Skeletal muscle tissue (tissue), 4 donors: ENCODE measurements around the gene EFCAB11. TPM values are rescaled to one million over a fixed set of nuclear protein-coding genes. Genes with fewer than 3 reads are reported as not detected.

Source experiments
- H3K27ac ChIP-seq: one replicate; pipeline ENCODE4 v1.7.0; 2013; ENCODE audit warnings: mild to moderate bottlenecking, low read depth, low read length, inconsistent platforms
- H3K27me3 ChIP-seq, 3 donors: one replicate each; pipeline ENCODE4 v1.7.0; 2013; ENCODE audit warnings: low read length in 3 of 3; ENCODE audit not compliant: control insufficient read depth in 3 of 3, insufficient read depth in 3 of 3
- H3K36me3 ChIP-seq, 3 donors: one replicate each; pipeline ENCODE4 v1.7.0; 2013; ENCODE audit warnings: low read length in 3 of 3; ENCODE audit not compliant: control insufficient read depth in 3 of 3, insufficient read depth in 3 of 3
- H3K4me1 ChIP-seq, 3 donors: one replicate each; pipeline ENCODE4 v1.7.0; 2013; ENCODE audit warnings: low read length in 3 of 3, mild to moderate bottlenecking in 3 of 3; ENCODE audit not compliant: control insufficient read depth in 3 of 3, insufficient read depth in 3 of 3
- H3K4me3 ChIP-seq, 3 donors: one replicate each; pipeline ENCODE4 v1.7.0; 2013; ENCODE audit warnings: low read length in 3 of 3
- H3K9ac ChIP-seq, 3 donors: one replicate each; pipeline ENCODE4 v1.7.0; 2013; ENCODE audit warnings: low read length in 3 of 3, mild to moderate bottlenecking in 3 of 3, moderate library complexity in 2 of 3, low read depth in 1 of 3
- H3K9me3 ChIP-seq, 3 donors: one replicate each; pipeline ENCODE4 v1.7.0; 2013; ENCODE audit warnings: low read length in 3 of 3; ENCODE audit not compliant: control insufficient read depth in 3 of 3
- total RNA-seq: library from RNA; depleted of rRNA; stranded (reverse); fragments of >200 nt; gene quantifications from one replicate; pipeline ENCODE4 v1.2.3, GENCODE V29; 2014
- donor health status: Osteomylitis.

Gene EFCAB11
- 7.3 TPM for total RNA-seq

- Histone ChIP-seq H3K9me3 (no peaks in the 10 kb centered on the region), H3K4me1 (peaks cover 11 to 32% (median 24%) of the 10 kb centered on the region in 3 donors), H3K27me3 (no peaks in the 10 kb centered on the region), H3K9ac (peak within 1 kb of the TSS; percentile 76 to 80 (median 79)), H3K27ac (peak within 1 kb of the TSS; percentile 90), H3K4me3 (peak within 1 kb of the TSS; percentile 92 to 94 (median 94)), H3K36me3 (no peaks in the 10 kb centered on the region)
Measured at GRCh38 chr14:89954070-89955021, at the start of gene EFCAB11. EFCAB11 (minus strand) TSS chr14:89954730; CDS start chr14:89954660, 70 bp downstream.

GRCh38 chr14:90003526-90004307 is 49.2 kb upstream of the EFCAB11 start:
- Histone ChIP-seq H3K4me3 (no peak overlapping the region), H3K27me3 (no peaks in the 10 kb centered on the region), H3K9ac (no peak overlapping the region), H3K27ac (no peak overlapping the region), H3K4me1 (no peaks in the 10 kb centered on the region), H3K9me3 (no peaks in the 10 kb centered on the region), H3K36me3 (peaks cover 0 to 2% (median 0%) of the 10 kb centered on the region in 3 donors)

- no peak overlapping the region for H3K27ac ChIP-seq
- no peak overlapping the region for H3K9ac ChIP-seq
- no peaks in the 10 kb centered on the region for H3K4me1 ChIP-seq
- peaks cover 3 to 19% (median 9%) of the 10 kb centered on the region in 3 donors for H3K36me3 ChIP-seq
- H3K9me3 ChIP-seq = no peaks in the 10 kb centered on the region
- no peak overlapping the region for H3K4me3 ChIP-seq
- H3K27me3 ChIP-seq = no peaks in the 10 kb centered on the region
Measured at GRCh38 chr14:90000935-90001334, 46.4 kb upstream of the EFCAB11 start.

DNA sequence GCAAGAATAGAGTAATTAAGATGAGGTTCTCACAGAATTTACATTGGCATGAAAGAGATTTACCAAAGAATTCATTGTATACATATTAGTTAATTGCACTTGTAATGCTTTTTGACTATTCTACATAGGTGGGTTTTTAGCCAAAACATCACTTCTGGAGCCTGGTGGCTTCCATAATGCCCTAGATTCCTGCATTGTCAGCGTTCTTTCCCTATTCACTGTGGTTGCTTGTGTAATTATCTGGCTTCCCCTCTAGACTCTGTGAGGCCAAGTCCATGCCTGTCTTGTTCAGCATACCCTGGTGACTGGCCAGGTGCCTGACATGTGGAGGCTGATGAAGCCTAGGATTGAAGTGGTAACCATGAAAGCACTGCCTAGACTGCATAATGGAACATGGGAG is 42.4 kb upstream of the EFCAB11 start:
- peaks cover 8 to 26% (median 23%) of the 10 kb centered on the region in 3 donors for H3K36me3 ChIP-seq
- no peak overlapping the region for H3K9ac ChIP-seq
- H3K27me3 ChIP-seq = no peaks in the 10 kb centered on the region
- no peak overlapping the region for H3K27ac ChIP-seq
- no peaks in the 10 kb centered on the region for H3K9me3 ChIP-seq
- no peak overlapping the region for H3K4me3 ChIP-seq
- H3K4me1 ChIP-seq = no peaks in the 10 kb centered on the region

DNA sequence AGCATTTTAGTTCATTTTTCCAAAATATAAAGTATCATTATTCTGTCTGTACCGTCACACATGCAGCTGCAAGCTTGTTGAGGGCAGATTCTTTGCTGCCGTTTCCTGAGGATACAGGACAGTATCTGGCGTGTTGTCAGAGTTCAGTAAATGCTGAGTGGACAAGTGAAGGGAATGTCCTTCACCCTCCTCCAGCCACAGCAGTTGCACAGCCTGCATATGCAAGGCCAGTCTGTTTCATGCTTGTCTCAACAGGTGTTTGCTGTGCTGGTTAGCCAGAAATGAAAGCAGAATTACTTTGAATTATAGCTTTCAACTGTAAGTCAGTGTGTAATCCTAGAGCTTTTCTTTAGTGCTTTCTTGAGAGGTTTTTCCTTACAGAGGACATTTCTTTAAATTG is 37.7 kb upstream of the EFCAB11 start:
- no peak overlapping the region for H3K4me3 ChIP-seq
- H3K36me3 ChIP-seq = peaks cover 8 to 29% (median 19%) of the 10 kb centered on the region in 3 donors

GRCh38 chr14:89990623-89991275 is 36.2 kb upstream of the EFCAB11 start:
- Histone ChIP-seq H3K36me3 (peaks cover 4 to 32% (median 18%) of the 10 kb centered on the region in 3 donors), H3K4me1 (no peaks in the 10 kb centered on the region), H3K4me3 (no peak overlapping the region), H3K27ac (no peak overlapping the region), H3K27me3 (no peaks in the 10 kb centered on the region), H3K9me3 (no peaks in the 10 kb centered on the region), H3K9ac (no peak overlapping the region)

More for the DNA sequence above, 37.7 kb upstream of the EFCAB11 start:
- H3K9me3 ChIP-seq = no peaks in the 10 kb centered on the region
- H3K27me3 ChIP-seq = no peaks in the 10 kb centered on the region
- no peak overlapping the region for H3K27ac ChIP-seq
- no peak overlapping the region for H3K9ac ChIP-seq
- H3K4me1 ChIP-seq = no peaks in the 10 kb centered on the region

DNA sequence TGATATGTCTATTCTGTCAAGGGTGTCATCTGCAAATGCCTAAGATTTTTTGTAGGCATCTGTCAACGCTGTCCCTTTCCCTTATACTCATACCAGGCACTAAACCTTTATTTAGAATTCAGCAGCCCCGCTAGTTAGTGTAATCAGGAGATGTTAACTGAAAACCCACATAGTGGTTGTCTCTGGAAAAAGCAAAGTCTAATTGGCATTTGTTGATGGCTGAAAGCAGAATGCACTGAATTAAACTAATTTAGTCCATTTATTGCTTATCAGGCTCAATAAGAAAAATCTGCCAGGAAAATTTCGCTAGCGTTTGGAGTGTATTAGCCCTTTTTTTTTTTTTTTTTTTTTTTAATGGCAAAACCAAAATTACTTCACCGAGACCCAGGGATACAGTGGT is 35.7 kb upstream of the EFCAB11 start:
- Histone ChIP-seq H3K27me3 (no peaks in the 10 kb centered on the region), H3K36me3 (peaks cover 4 to 26% (median 18%) of the 10 kb centered on the region in 3 donors), H3K4me3 (no peak overlapping the region), H3K9ac (no peak overlapping the region), H3K9me3 (no peaks in the 10 kb centered on the region), H3K4me1 (no peaks in the 10 kb centered on the region), H3K27ac (no peak overlapping the region)

DNA sequence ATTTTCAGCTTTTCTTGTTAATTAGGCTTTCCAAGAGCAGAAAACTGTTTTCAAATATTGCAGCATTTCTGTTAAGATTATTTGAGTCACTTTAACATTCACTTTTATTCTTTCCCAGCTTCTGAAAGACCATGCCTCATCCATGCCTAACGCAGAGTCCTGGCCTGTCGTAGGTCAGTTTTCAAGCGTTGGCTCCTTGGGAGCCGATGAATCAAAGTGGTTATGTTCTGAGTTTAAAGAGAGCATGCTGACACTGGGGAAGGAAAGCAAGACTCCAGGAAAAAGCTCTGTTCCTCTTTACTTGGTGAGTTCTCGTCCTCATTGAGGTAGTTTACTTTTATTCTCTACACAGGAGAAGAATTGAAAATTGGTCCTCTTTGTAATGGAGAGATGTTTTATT is 34.3 kb upstream of the EFCAB11 start:
- Histone ChIP-seq H3K9ac (no peak overlapping the region), H3K27me3 (no peaks in the 10 kb centered on the region), H3K4me3 (no peak overlapping the region), H3K9me3 (no peaks in the 10 kb centered on the region), H3K4me1 (no peaks in the 10 kb centered on the region), H3K27ac (no peak overlapping the region), H3K36me3 (peaks cover 0 to 15% (median 12%) of the 10 kb centered on the region in 3 donors)

- no peaks in the 10 kb centered on the region for H3K4me1 ChIP-seq
- H3K9me3 ChIP-seq = no peaks in the 10 kb centered on the region
- H3K9ac ChIP-seq = no peak overlapping the region
- H3K36me3 ChIP-seq = peaks cover 0 to 17% (median 17%) of the 10 kb centered on the region in 3 donors
- no peaks in the 10 kb centered on the region for H3K27me3 ChIP-seq
- no peak overlapping the region for H3K4me3 ChIP-seq
- H3K27ac ChIP-seq = no peak overlapping the region
Measured at GRCh38 chr14:89987161-89987475, 32.6 kb upstream of the EFCAB11 start.
